Activated CD4-positive, CD25-positive, alpha-beta regulatory T cell treated with anti-CD3 and anti-CD28 coated beads, Interleukin-2, amount 50 U/mL, for 72 hours (primary cell): ENCODE data around the gene KDM5A.
"Not testable (repeated sequence)": the region's sequence is repeated elsewhere in the genome, so short reads cannot be mapped to it uniquely, and the experiment has no call there.

Source experiments
- DNase-seq: peaks from one replicate; pipeline ENCODE4 v3.0.0; 2021

The KDM5A gene

DNA sequence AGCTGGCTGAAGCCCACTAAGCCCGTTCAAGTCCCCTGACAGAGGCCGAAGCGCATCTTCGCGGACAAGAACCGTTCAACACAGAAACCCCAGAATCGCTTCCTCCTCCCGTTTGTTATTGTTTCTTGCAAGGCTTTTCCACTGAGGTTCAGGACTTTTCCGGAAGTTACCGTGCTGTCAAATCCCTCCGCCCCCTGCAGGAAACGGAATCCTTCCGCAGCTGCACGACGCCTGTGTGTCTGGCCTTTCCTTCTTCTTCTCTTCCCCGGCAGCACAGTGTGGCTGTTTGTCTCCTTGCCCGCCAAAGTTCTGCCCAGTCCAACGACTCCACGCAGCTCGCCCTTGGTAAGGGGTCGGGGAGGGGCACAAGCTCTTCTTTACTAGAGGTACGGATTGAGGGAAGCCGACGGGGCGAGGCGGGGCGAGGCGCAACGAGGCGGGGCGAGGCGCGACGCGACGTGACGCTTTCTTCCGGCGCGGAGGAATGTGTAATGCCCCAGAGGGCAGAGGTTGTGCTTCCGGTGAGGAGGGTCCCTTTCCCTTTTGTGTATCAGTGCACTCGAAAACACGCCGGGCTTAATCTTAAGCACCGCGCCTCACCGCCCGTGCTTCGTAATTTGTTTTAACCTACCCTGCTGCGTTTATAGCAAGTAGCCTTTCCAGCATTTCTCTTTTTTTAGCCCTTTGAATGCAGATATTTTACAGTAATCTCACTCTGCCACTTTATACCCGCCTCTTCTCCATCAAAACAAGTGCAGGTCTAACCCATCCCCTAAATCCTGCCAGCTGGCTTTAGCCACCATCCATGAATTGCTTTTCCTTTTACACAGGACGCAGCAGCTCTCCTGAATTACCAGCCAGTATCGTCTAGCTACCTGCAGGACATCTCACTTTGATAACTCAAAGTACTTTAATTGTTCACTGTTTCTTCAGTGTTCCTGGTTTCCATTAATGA, at the start of gene KDM5A:
TSS of gene KDM5A (minus strand) at position 179 of the 955 bp plus-strand sequence. CDS start 229 bp downstream, outside the sequence.
- DNase-seq = peak; percentile 88

DNA sequence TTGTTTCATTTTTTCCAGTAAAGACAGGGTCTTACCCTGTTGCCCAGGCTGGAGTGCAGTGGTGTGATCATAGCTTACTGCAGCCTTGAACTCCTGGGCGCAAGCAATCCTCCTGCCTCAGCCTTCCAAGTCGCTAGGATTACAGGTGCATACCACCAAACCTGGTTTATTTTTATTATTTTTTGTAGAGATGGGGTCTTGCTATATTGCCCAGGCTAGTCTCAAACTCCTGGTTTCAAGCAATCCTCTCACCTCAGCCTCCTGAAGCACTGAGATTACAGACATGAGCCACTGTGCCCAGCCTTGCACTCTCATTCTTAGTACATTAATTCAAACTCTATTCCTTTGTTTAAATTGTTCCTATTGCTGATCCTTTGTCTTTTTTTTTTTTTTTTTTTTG, 46.6 kb upstream of the KDM5A start:
- not testable (repeated sequence) for DNase-seq

DNA sequence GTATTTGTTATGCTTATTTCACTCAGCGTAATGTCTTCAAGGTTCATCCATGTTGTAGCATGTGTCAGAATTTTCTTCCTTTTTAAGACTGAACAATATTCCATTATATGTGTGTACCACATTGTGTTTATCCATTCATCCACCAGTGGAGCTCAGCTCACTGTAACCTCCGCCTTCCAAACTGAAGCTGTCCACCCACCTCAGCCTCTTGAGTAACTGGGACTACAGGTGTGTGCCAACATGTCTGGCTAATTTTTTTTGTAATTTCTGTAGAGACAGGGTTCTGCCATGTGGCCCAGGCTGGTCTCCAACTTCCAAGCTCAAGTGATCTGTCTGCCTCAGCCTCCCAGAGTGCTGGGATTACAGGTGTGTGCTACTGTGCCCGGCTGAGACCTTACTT, 33.4 kb upstream of the KDM5A start:
- DNase-seq = no peak

DNA sequence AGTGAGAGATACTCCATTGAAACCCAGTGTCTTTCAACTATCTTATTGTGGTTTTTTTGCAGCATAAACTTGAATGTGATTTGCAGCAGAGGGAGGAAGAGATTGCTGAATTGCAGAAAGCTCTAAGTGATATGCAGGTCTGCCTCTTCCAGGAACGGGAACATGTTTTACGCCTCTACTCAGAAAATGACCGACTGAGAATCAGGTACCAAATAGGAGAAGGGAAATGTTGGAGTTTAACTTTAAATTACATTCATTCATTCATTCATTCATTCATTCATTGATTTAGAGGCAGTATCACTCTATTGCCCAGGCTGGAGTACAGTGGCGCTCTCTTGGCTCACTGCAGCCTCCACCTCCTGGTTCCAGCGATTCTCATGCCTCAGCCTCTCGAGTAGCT, 29.3 kb upstream of the KDM5A start:
- DNase-seq = no peak

DNA sequence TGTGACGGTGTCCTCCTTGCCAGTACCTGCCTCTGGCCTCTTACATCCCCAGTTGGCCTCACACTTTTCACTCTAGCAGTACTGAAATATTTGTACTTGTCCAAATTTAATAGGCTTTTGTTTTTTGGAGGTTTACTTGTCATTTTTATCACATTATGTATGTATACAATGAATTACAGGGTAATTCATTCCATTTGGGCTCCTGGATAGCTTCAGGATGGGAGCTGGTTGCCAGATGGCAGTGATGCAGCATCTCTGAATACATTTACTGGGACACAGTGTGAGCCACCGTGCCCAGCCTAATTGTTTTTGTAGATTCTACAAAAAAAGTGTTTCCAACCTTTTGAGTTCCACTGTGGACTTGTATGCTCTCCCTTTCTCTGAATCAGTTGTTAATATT, 25.7 kb upstream of the KDM5A start:
- DNase-seq = no peak

DNA sequence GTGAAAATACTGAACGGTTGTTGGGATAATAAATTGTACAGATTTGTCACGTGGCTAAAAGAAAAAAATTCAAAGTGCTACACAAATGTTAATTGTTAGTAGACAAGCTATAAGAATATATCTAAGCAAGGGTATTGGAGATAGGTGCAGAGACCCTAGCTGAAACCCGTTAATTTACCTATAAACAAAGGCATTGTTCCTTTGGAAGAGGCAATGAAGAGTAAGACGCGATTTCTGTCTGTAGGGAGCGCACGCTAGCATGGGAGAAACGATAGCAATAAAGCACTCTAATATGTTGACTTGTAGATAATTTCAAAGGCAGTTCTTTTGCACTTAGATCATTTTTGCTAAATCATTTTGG, 12.9 kb upstream of the KDM5A start:
- no peak for DNase-seq

DNA sequence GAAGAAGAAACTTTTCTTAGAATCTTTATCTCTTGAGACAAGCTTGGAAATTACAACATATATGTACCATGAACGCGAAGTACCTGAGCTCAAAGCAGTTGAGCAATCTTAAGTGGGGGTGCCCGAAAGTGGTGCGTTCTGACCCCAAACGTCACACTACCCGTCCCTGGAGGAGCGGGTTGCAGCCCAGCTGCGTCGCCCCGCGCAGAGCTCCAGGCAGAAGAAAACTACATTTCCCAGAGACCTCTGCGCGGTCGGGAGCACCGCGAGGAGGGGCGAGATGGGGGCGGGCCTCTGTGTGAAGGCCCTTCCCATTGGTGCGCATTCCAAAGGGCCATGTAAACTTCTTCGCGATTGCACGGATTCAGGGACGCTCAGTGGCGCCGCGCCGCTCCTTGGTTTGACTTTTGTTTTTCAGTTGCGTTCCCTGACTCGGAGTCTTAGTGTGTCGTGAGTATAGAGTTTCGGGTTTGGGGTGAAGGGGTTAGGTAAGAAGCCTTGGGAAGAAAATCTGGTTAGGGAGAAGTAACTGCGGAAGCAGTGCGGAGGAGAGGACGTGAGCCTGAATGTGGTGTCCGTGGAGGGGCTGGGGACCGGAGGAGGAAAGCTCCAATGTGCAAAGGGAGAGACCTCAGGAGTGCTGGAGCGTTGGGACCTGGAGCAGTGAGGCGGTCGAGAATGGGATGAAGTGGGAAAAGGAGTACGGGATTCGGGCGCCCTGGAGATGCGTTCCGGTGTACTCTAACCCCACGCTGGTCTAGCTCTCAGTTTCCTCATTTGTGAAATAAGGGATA, 12.3 kb upstream of the KDM5A start, which contains the start of gene CCDC77:
TSS of gene CCDC77 (plus strand) at position 410 of the 794 bp plus-strand sequence. CDS start 7,740 bp downstream, outside the sequence.
- peak; percentile 94 for DNase-seq

DNA sequence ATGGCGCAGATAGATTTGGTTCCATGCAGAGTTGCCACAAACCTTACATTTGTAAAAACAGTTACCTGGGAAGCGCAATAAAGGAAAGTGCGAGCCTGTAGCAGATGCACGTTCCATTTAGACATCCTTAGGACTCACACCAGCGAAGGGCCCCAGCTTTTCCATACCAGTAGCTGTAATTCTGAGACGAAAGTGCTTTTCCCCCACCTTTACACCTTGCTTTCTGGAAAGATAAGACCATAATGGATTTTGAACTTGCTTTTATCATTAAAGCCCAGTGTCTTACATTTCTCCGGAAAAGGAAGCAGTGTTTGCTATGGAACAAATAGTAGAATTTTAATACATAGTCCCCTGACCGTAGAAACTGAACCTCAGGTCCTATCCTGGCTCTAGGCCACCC, 11.7 kb upstream of the KDM5A start:
- no peak for DNase-seq

DNA sequence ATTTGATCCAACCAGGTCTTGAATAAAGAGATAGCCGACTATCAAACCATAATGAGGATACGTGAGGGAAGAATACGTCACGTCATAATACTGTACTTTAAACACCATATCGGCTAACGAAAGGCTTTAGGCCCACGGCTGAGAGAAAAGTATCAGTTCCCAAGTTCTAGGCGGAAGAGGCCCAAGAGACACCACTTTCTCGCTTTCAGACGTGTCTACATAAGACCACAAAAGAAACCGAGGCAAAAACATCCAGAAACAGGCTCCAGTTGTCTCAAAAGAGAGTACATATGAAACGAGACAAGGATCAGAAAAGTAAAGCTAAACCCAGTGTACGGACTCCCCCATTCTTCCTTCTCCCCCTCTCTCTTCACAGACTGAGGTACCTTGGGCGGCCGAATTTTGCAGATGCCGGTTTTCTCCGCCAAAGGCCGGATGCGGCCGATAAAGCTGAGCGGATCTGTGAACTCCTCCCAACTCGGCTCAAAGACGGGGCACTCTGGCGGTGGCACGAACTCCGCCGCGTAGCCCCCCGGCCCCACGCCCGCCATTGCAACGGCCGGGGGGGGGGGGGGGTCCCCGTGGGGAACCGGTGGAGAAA, 479 bp downstream of the KDM5A start:
- DNase-seq = peak; percentile 59

DNA sequence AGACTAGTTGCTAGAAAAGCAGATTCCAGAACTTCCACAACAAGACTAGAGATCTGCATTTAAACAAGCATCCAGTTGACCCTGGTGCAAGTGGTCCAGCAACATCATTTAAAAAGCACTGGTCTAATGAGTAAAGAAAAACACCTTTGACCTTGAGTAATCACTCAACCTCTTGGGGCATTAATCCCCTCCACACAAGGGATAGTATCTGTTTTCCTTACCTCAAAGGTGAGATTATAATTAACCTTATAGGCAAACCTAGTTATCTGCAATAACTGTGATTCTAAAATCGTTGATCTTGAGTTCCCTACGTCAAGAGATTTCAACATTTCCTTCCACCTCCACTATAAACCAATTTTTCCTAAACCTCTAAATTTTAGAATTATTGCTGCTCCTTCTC, 1.1 kb downstream of the KDM5A start:
- no peak for DNase-seq

DNA sequence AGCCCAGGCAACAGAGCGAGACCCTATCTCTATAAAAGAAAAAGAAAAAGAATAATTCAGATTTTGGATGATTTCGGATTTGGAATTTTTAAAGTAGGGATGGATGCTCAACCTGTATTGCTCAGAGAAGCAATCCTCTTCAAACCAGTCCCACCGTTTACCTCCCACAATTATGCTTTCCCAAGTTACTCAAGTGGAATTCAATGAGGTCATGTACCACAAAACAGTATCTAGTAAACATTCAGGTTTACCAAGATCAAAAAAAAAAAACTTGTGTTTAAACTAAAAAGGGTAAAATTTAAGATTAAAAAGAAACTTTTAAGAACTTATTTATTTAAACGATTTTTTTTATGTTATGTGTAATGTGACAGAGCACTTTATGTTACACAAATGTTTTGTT, 2.5 kb downstream of the KDM5A start:
- DNase-seq = no peak

DNA sequence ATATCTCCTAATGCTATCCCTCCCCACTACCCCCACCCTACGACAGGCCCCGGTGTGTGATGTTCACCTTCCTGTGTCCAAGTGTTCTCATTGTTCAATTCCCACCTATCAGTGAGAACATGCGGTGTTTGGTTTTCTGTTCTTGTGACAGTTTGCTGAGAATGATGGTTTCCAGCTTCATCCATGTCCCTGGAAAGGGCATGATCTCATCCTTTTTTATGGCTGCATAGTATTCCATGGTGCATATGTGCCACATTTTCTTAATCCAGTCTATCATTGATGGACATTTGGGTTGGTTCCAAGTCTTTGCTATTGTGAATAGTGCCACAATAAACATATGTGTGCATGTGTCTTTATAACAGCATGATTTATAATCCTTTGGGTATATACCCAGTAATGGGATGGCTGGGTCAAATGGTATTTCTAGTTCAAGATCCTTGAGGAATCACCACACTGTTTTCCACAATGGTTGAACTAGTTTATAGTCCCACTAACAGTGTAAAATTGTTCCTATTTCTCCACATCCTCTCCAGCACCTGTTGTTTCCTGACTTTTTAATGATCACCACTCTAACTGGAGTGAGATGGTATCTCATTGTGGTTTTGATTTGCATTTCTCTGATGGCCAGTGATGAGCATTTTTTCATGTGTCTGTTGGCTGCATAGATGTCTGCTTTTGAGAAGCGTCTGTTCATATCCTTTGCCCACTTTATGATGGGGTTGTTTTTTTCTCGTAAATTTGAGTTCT, 18.2 kb downstream of the KDM5A start:
- DNase-seq = not testable (repeated sequence)

DNA sequence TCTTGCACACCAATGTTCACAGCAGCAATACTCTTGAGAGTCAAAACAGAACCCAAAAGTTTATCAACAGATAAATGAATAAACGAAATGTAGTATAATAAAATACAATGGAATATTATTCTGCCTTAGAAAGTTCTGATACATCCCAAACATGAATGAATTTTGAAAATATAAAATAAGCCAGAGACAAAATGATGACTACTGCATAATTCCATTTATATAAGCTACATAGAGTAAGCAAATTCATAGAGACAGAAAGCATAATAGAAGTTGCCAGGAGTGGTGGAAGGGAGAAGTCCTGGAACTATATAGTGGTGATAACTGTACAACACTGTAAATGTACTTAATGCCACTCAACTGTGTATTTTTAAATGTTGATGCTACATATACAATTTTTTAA, 21.1 kb downstream of the KDM5A start:
- no peak for DNase-seq

DNA sequence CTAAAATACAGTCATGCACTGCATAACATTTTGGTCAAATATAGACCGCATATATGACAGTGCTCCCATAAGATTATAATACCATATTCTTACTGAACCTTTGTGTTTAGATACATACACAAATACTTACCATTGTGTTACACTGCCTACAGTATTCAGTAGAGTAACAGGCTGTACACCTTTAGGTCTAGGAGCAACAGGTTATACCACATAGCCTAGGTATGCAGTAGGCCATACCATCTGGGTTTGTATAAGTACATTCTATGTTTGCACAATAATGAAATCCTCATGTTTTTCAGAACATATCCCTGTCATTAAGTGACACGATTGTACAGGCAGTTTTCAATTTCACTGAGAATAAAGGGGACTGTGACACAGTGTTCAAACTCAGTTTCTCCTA, 22.3 kb downstream of the KDM5A start:
- no peak for DNase-seq

DNA sequence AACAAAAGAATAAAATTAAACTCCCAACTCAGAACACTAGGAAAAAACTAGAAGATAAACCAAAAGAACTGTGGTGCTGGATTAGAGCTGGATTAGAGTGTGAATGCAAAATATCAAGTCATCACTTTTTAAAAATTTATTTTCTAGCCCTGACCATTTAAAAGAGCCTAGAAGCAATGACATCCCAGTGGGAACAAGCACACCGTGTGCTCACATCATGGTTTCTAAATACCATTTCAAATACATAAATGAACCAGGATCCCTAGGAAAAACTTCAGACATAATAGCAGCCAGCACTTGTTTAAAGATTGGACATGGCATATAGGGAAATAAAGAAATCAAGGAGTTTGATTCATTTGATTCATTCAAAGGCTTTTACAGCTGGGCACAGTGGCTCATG, 30.0 kb downstream of the KDM5A start:
- DNase-seq = no peak

DNA sequence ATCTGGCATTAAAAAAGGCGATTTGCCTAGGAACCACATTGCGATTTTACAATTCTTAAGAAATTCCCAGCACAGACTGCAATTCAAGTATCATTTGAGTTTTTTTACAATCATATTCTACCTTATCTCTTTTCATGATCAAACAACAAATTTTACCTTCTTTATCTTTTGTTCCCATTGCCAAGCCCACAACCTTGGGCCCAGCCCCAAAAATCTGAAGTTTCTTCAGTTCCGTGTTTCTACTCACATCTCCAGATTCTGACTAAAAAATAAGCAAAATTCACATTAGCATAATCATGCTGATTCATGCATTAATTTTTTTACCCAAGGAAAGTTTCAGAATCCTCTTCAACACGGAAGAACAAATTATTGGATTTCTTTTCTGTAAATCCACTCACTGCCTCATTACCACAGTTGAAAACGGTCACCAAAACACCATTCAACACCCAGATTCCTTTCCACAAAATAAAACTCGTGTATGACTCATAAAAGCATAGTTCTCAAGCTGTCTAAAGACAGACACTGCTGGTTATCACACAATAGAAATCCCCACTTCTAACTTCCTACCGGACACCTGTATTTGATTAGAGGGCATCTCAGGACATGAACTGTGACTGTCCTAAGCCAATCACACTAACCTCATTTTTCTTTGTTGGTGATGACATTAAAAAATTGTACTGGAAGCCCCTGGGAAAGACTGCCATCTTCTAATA, 32.7 kb downstream of the KDM5A start:
- no peak for DNase-seq

DNA sequence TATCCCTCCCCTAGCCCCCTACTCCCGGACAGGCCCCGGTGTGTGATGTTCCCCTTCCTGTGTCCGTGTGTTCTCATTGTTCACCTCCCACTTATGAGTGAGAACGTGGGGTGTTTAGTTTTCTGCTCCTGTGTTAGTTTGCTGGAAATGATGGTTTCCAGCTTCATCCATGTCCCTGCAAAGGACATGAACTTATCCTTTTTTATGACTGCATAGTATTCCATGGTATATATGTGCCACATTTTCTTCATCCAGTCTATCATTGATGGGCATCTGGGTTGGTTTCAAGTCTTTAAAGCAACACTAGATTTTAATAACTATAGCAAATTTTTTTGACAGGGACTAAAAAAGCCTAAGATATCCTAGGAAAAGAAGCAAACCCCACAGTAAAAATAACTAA, 37.9 kb downstream of the KDM5A start:
- not testable (repeated sequence) for DNase-seq

DNA sequence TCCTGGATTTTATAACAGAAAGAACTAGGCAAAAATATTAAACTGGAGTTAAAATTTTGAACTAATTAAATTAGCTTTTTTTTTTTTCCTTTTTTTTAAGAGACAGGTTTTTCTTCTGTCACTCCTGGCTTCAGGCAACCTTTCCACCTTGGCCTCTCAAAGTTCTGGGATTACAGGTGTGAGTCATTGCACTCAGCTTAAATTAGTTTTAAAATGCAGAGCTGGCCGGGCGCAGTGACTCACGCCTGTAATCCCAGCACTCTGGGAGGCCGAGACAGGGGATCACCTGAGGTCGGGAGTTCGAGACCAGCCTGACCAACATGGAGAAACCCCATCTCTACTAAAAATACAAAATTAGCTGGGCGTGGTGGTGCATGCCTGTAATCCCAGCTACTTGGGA, 39.5 kb downstream of the KDM5A start:
- DNase-seq = not testable (repeated sequence)

DNA sequence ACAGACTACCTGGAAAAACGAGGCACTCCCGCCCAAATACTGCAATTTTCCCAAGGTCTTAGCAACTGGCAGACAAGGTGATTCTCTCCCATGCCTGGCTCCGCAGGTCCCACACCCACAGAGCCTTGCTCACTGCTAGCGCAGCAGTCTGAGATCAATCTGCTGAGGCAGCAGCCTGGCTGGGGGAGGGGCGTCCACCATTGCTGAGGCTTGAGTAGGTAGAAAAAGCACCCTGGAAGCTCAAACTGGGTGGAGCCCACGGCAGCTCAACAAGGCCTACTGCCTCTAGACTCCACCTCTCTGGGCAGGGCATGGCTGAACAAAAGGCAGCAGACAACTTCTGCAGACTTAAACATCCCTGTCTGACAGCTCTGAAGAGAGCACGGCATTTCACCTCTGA, 46.1 kb downstream of the KDM5A start:
- not testable (repeated sequence) for DNase-seq

DNA sequence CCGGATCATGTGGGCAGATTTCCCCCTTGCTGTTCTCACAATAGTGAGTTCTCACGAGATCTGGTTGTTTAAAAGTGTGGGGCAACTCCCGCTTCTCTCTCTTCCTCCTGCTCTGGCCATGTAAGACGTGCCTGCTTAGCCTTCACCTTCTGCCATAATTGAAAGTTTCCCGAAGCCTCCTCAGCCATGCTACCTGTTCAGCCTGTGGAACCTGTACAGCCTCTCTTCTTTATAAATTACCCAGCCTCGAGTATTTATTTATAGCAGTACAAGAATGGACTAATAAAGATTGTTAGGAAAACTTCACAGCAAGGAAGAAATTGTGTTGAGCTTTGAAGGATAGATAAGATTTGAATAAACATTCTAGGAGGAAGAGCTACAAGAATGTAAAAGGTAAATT, 52.1 kb downstream of the KDM5A start:
- DNase-seq = no peak

DNA sequence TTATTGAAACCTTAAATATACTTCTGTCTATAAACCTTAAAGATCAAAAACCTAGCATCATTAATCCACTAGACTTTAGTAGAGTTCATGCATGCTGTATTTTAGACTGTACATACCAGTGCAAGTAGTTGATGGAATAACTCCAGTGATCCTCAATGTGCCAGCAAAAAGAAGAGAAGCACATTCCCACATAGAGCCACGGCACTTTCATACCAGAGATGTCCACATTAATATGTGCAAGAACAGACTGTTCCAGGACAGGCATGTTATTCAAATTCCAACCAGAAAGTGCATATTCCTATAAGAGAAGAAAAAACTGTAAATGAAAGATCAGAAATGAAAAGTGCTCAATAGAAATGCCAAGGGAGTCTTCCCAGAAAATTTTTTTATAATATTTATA, 55.0 kb downstream of the KDM5A start:
- DNase-seq = no peak

DNA sequence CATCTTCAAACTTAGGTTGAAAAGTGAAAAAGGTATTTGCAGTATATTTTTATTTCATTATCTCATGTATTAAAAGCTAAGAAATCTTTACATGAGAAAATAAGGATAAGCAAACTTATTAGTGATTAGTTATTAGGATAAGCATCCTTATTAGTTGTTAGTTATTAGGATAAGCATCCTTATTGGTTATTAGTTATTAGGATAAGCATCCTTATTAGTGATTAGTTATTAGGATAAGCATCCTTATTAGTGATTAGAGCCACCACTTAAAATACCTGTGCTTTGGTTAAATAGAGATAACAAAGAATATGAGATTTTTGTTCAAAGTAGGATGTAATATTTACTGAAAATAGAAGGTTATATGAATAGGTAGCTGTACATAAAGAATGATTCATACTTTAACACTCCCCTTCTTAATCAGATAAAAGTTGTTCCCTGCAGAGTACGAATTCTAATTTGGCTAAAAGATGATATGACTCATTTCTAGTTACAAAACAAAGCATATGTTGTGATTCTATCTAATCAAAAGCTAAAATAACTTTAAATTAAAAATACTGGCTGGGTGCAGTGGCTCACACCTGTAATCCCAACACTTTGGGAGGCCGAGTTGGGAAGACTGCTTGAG, 56.4 kb downstream of the KDM5A start:
- no peak for DNase-seq
